ENCODE results near the gene DHX32. TPM values are rescaled to one million over a fixed set of nuclear protein-coding genes. Genes with fewer than 3 reads are reported as not detected.
"Not testable (repeated sequence)": the region's sequence is repeated elsewhere in the genome, so short reads cannot be mapped to it uniquely, and the experiment has no call there.

The DHX32 gene
- total RNA-seq, 1 experiment from 2014 or later = 12.0 TPM

DNA sequence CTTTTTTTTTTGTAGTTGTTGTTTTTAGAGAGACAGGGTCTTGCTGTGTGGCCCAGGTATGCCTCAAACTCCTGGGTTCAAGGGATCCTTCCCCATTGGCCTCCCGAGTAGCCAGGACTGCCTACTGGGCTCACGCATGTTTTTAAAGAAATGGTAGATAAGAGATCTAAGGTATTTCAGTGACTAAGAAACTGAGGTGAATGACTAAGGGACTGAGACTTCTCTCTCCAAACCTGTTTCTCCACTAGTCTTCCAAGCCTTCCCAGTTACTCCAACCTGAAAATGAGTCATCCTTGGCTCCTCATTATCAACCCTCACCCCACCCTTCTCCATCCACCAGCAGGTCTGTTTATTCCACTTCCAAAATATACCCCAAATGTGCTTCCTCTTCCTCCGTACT lies 19.9 kb upstream of the DHX32 start:
- not testable (repeated sequence) for H3K14ac ChIP-seq (ENCODE audit: insufficient read depth, low read length); H3K4me1 ChIP-seq (ENCODE audit: insufficient read depth, low read length); H4K91ac ChIP-seq (ENCODE audit: insufficient read length, low read depth, low read length); H2BK15ac ChIP-seq (ENCODE audit: low read depth, low read length); H3K79me1 ChIP-seq (ENCODE audit: insufficient read depth, low read depth, low read length, poor library complexity, severe bottlenecking); H3K23me2 ChIP-seq (ENCODE audit: insufficient read length, low read depth, low read length, poor library complexity, severe bottlenecking); DNase-seq; H3K4me3 Mint-ChIP-seq; H3K27me3 ChIP-seq (ENCODE audit: insufficient read depth, low read length); H2BK20ac ChIP-seq (ENCODE audit: low read depth, low read length, poor library complexity, severe bottlenecking); H2AFZ ChIP-seq (ENCODE audit: low read length); H3K18ac ChIP-seq (ENCODE audit: insufficient read length, low read depth, low read length); H3K23ac ChIP-seq (ENCODE audit: insufficient read length, low read depth, low read length); H2BK5ac ChIP-seq (ENCODE audit: insufficient read length, low read length); H3K79me2 ChIP-seq (ENCODE audit: insufficient read depth, low read length); H3K9ac ChIP-seq (ENCODE audit: extremely low read depth, insufficient read length, low read length); H4K5ac ChIP-seq (ENCODE audit: insufficient read length, low read depth, low read length); H3K27ac ChIP-seq (ENCODE audit: insufficient read length, low read depth, low read length); H3K36me3 Mint-ChIP-seq (ENCODE audit: insufficient read depth in 1 of 3, low read depth in 3 of 3); H3K9me3 ChIP-seq (ENCODE audit: control insufficient read depth, low read depth, low read length); H3T11ph ChIP-seq (ENCODE audit: low read length); H3K56ac ChIP-seq (ENCODE audit: insufficient read length, low read depth, low read length); H4K8ac ChIP-seq (replicated peaks; ENCODE audit: insufficient read length, low read depth, low read length); H3K4me2 ChIP-seq (ENCODE audit: insufficient read depth, insufficient read length, low read length); H2BK12ac ChIP-seq (ENCODE audit: insufficient read length, low read depth, low read length); H4K20me1 ChIP-seq (ENCODE audit: control insufficient read depth, insufficient read depth, insufficient read length); H3K4ac ChIP-seq (ENCODE audit: low read depth, low read length); H2AK5ac ChIP-seq (ENCODE audit: insufficient read length, low read length); H2BK120ac ChIP-seq (ENCODE audit: low read depth, low read length, poor library complexity, severe bottlenecking)
- Mint-ChIP-seq H3K4me1 (peaks cover 26 to 32% of the 10 kb centered on the region in 2 experiments), H3K9me3 (peaks cover 14 to 22% of the 10 kb centered on the region in 2 experiments), H3K27me3 (ENCODE audit: low read depth) (peaks cover 15% of the 10 kb centered on the region), H3K27ac (peak overlapping the region in 1 of 3 experiments; percentile 73; a peak in 1 of 7 replicates)
- WGBS (ENCODE audit: extremely low coverage, insufficient read length, low lambda C conversion rate) = no CpG with 5 or more reads among the region's 3 CpGs

DNA sequence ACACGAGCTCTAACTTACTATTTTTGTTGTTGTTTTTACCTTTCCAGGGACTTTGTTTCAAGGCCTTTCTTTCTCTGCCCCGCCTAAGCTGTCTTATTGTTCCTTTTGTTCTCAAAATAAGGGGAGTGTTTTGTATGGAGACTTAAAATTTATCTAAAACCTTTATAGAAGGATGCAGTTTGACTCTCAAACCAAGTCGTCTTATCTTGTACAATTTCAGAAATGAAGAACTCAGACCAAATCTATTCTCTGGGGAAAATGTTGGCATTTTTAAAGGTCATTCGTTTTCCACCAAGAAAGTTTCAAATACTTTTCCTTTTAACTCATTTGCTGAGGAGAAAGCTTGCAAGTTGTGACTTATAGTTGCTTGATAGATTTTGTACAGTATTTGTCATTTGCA lies 16.2 kb upstream of the DHX32 start:
- H2BK15ac ChIP-seq (ENCODE audit: low read depth, low read length); H3K36me3 Mint-ChIP-seq (ENCODE audit: insufficient read depth in 1 of 3, low read depth in 3 of 3); H3K56ac ChIP-seq (ENCODE audit: insufficient read length, low read depth, low read length); H3K4me2 ChIP-seq (ENCODE audit: insufficient read depth, insufficient read length, low read length); H3K23ac ChIP-seq (ENCODE audit: insufficient read length, low read depth, low read length); H4K20me1 ChIP-seq (ENCODE audit: control insufficient read depth, insufficient read depth, insufficient read length); H3K79me1 ChIP-seq (ENCODE audit: insufficient read depth, low read depth, low read length, poor library complexity, severe bottlenecking); H2BK20ac ChIP-seq (ENCODE audit: low read depth, low read length, poor library complexity, severe bottlenecking); H3K27ac ChIP-seq (ENCODE audit: insufficient read length, low read depth, low read length); H3K4me1 ChIP-seq (ENCODE audit: insufficient read depth, low read length); H3K18ac ChIP-seq (ENCODE audit: insufficient read length, low read depth, low read length); H3K9me3 ChIP-seq (ENCODE audit: control insufficient read depth, low read depth, low read length); H2BK12ac ChIP-seq (ENCODE audit: insufficient read length, low read depth, low read length); H3T11ph ChIP-seq (ENCODE audit: low read length); H3K4ac ChIP-seq (ENCODE audit: low read depth, low read length); DNase-seq; H4K5ac ChIP-seq (ENCODE audit: insufficient read length, low read depth, low read length); H2BK120ac ChIP-seq (ENCODE audit: low read depth, low read length, poor library complexity, severe bottlenecking); H3K79me2 ChIP-seq (ENCODE audit: insufficient read depth, low read length); H3K27me3 ChIP-seq (ENCODE audit: insufficient read depth, low read length); H4K8ac ChIP-seq (replicated peaks; ENCODE audit: insufficient read length, low read depth, low read length); H4K91ac ChIP-seq (ENCODE audit: insufficient read length, low read depth, low read length); H3K27ac Mint-ChIP-seq; H3K23me2 ChIP-seq (ENCODE audit: insufficient read length, low read depth, low read length, poor library complexity, severe bottlenecking); H3K9ac ChIP-seq (ENCODE audit: extremely low read depth, insufficient read length, low read length); H2AFZ ChIP-seq (ENCODE audit: low read length); H3K14ac ChIP-seq (ENCODE audit: insufficient read depth, low read length); H2AK5ac ChIP-seq (ENCODE audit: insufficient read length, low read length); H2BK5ac ChIP-seq (ENCODE audit: insufficient read length, low read length): not testable (repeated sequence)
- Mint-ChIP-seq H3K4me1 (peaks cover 40 to 42% of the 10 kb centered on the region in 2 experiments), H3K4me3 (peak overlapping the region; percentile 85 to 91), H3K27me3 (ENCODE audit: low read depth) (peaks cover 15% of the 10 kb centered on the region), H3K9me3 (peaks cover 9 to 14% of the 10 kb centered on the region in 2 experiments)
- no CpG with 5 or more reads among the region's 4 CpGs for WGBS (ENCODE audit: extremely low coverage, insufficient read length, low lambda C conversion rate)
